OCI-M2 (cell line): ENCODE data around the gene LALBA.
"Not testable (repeated sequence)": the region's sequence is repeated elsewhere in the genome, so short reads cannot be mapped to it uniquely, and the experiment has no call there.

Experiments
- DNase-seq: peaks from one replicate; lab custom pipeline; 2025; ENCODE audit not compliant: unreplicated experiment; lab: John Stamatoyannopoulos, UW

The LALBA gene

DNA sequence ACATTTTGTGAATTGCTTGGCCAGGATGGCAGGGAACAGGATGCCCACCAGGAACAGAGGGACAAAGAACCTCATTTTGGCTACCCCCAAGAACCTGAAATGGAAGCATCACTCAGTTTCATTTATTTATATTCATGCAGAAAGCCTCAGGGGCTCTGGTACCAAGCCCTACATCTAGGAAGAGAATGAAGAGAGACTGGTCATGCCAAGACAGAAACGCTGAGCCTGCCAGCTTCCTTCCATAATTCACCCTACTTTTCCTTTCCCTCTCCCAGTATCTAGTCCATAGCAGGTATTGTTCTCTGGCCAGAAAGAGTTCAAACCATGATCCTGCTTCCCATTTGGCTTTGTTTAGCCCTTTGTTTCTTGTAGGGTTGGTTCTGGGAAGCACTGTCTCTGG lies at the start of gene LALBA:
Gene LALBA (minus strand): TSS at position 101 of the 400 bp plus-strand sequence. CDS start 26 bp downstream, at position 75.
- DNase-seq = no peak

DNA sequence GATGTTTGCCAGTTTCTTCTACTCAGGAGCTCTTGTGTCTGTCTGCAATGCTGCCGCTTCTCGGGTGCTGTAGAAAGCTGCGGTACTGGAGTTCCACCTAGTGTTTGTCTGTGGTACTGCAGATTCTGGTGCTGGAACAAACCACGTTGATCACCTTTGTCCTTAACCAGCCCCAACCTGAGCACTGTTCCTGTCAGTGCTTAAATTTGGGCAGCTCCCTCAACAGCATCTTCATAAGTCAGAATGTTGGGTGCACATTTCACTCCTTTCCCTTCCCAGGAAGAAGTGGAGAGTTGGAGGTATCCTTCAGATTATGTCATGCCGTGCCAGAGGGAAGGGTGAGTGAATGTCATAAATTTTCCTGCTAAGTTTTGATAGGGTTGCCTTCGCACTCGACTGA lies 48.7 kb upstream of the LALBA start:
- DNase-seq = peak; percentile 9

GRCh38 chr12:48615681-48616080 lies 45.8 kb upstream of the LALBA start:
- DNase-seq = no peak

DNA sequence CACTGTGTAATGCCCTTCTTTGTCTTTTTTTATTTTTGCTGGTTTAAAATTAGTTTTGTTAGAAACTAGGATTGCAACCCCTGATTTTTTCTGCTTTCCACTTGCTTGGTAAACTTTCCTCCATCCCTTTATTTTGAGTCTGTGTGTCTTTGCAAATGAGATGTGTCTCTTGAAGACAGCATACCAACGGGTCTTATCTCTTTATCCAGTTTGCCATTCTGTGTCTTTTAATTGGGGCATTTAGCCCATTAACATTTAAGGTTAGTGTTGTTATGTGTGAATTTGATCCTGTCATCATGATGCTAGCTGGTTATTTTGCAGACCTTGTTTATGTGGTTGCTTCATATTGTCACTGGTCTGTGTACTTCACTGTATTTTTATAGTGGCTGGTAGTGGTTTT lies 43.5 kb upstream of the LALBA start:
- no peak for DNase-seq

DNA sequence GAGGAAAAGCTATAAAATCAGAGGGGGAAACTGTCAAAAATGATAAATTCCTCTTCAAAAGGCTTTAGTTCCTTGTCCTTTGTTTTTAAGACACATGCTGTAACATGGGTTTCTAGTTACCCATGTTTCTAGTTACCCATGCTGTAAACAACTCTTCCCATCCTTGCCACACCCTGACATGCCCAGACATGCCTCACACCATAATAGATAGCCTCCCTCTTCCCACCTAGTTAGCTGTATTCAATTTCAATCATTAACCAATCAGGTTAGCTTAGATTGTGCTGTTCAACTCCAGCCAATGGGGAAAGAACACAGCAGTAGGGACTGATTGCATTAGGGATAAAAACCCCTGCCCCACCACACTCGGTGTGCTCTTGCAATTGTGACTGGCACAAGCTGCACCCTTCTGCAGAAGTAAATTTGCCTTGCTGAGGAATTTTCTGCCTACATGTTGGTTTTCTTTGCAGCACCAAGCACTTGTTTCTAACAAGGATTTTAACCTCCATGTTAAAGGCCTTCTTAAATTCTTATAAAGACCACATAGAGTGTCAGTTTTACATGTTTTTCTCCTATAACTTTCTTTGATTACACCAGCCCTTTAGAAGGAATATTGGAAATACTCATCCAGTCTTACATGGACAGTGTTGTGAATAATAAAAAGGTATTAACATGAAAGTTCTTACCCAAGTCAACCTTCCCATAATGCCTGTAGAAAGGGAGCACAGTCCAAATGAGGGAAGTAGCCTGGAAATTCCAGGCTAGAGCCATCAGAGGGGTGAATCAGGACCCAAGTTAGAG lies 32.5 kb upstream of the LALBA start:
- DNase-seq = no peak

DNA sequence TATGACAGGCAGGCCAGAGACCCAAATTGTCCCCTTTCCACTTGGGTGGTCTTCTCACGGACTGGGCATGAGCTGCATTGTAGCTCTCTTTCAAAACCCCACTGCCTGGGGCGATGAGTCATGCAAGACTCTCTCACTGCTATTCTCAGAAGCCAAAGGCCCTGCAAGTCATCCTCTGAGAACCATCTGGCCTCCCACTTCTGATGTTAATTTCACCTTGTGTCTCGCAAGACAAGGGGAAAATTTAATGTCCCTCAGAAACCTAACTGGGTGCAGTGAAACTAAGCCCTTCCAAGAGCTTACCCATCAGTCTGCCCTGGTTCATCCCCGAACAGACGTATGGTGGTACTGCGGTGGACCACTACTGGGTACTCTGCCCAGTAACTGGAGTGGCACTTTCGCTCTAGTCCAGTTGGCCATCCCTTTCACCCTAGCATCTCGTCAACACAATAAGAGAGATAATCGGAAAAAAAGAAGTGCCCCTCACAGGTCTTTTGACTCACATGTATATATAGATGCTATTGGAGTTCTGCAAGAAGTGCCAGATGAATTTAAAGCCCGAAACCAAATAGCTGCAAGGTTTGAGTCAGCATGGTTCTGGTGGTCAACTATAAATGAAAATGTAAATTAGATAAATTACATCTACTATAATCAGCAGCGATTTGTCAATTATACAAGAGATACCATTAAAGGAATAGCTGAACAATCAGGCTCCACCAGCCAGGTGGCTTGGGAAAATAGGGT lies 31.3 kb upstream of the LALBA start:
- DNase-seq = no peak

DNA sequence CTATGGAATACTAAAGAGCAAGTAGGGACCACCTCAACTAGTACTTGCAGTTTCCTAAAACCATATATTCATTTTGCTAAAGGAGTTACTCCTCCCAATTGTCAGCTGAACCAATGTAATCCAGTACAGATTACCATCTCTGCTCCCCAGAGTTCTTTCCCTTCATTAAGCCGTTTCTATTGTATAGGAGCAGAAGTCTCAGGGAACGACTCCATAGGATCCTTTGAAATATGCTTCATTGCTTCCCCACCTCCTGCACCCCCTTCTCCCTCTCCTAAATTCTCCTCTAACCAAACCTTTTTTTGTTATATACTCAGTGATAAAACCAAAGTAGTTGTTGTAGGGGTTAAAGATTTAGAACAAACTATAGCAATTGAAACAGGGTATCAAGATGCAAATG lies 30.7 kb upstream of the LALBA start:
- no peak for DNase-seq

DNA sequence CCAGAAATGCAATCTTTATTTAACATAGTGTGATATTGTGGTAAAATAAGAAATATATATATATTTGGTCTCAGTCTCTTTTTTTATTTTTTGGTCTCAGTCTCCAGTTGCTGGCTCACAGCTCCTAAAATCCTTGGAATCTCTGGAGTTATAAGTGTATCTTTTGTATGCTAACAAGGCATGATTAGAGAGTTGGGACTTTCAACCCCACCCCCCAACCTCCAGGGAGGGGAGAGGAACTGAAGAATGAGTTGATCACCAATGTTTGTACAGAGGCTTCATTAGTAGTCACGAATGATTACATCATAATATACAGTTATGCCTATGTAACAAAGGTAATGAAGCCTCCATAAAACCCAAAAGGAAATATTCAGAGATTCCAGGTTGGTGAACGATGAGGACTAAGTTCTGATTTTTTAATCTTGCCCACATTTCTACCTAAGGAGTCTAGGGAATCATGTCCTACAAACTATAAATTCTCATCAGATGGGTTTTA lies 22.8 kb upstream of the LALBA start:
- DNase-seq = no peak

- no peak for DNase-seq
Observed at GRCh38 chr12:48586361-48586760, 16.5 kb upstream of the LALBA start.

DNA sequence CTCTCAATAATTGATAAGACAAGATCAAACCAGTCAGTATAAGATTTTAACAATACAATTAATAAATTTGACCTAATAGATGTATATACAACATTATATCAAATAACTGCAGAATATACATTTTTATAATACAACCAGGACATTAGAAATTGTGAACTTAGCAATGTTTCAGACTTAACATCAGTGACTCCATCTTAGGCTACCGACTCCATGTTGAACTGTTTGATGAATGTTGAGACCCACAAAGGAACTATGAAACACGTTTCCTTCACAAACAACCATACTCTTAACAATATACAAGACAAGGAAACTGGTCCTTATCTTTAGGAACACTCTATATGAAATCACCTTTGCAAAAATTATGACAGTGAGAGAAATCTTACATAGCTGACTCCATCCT lies 13.9 kb upstream of the LALBA start:
- no peak for DNase-seq

- DNase-seq = no peak
Observed at GRCh38 chr12:48580831-48581230, 11.0 kb upstream of the LALBA start.

DNA sequence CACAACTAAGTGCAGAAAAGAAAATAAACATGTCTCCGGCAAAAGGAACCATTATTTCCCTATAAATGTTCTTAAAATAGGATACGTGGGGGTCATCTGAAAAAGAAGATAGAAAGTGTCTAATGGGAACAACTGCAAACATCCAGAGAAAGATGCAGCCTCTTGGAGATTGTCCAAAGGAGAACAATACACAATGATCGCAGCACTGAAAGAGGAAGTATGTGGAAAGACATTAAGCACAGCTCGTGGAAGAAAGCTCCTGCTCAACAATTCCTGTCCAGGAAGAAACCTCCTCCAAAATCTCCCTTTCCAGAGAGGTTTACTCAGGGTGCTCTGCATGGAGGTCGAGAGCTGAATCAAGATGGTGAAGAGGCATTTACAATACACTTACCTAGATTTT lies 2.5 kb upstream of the LALBA start:
- DNase-seq = peak; percentile 4

DNA sequence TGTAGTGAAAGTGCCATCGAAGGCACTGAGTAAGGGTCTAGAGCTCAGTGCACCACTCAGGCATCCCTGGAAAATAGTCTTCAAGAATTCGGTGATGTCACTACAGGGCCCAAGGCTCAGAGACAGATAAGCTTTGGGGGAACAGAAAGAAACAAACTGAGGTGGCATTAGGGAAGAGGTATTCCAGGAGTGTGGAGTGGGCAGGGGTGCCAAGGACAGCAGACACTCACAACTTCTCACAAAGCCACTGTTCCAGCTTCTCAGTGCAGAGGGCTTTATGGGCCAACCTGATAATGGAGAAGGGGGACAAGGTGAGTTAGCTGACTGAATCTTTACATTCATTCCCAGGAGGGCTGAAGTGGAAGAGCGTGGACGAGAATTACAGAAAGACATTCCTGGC lies 2.1 kb downstream of the LALBA start:
- no peak for DNase-seq

GRCh38 chr12:48557919-48558318 lies 11.9 kb downstream of the LALBA start:
- DNase-seq = no peak

- DNase-seq = no peak
Observed at GRCh38 chr12:48556631-48557030, 13.2 kb downstream of the LALBA start.

- not testable (repeated sequence) for DNase-seq
Observed at GRCh38 chr12:48553666-48554343, 16.0 kb downstream of the LALBA start.

GRCh38 chr12:48551636-48552035 lies 18.2 kb downstream of the LALBA start:
- not testable (repeated sequence) for DNase-seq

DNA sequence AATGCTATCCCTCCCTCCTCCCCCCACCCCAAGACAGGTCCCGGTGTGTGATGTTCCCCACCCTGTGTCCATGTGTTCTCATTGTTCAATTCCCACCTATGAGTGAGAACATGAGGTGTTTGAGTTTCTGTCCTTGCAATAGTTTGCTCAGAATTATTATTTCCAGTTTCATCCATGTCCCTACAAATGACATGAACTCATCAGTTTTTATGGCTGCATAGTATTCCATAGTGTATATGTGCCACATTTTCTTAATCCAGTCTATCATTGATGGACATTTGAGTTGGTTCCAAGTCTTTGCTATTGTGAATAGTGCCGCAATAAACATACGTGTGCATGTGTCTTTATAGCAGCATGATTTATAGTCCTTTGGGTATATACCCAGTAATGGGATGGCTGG lies 22.8 kb downstream of the LALBA start:
- not testable (repeated sequence) for DNase-seq

GRCh38 chr12:48545833-48546469 lies 23.9 kb downstream of the LALBA start:
- DNase-seq = no peak

DNA sequence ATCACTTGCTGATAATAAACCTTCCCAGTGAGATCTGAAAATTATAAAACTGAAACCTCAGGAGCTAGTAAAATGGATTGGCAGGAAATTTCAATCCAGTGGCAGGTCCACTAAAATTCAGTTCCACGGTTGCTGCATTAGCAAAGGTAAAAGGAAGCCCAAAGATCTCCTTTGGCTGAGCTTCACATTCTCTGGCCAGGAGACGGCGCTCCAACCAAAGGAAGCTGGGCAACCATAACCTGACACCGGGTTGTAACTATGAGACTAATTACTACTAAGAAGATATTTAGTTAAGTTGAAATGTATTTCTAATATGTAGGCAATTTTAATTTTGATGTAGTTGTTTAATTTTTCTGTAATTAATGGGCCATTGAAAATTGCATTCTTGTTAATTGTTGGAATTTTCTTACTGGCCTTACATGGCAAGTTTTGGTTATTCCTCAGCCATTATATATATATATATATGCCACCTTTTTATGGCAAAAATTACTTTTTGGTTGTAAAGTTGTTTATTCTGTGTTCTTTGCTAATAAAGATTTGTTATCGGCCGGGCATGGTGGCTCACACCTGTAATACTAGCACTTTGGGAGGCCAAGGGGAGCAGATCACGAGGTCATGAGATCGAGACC lies 27.4 kb downstream of the LALBA start:
- no peak for DNase-seq

GRCh38 chr12:48536602-48537001 lies 33.2 kb downstream of the LALBA start:
- no peak for DNase-seq
